ENCODE data around the gene CST9. TPM values are rescaled to one million over a fixed set of nuclear protein-coding genes. Genes with fewer than 3 reads are reported as not detected.
"Not testable (repeated sequence)": the region's sequence is repeated elsewhere in the genome, so short reads cannot be mapped to it uniquely, and the experiment has no call there.

The CST9 gene
- total and polyA plus RNA-seq, 2 donors (not counting 3 experiments of a cell fraction or from before 2014, with no cell fraction given) = not detected

- no peak for TF ChIP-seq GATA2 (IDR thresholded peaks at IDR 0.05; ENCODE audit: insufficient read depth, insufficient read length, low read depth, low read length)
- TF ChIP-seq POLR2A (IDR thresholded peaks at IDR 0.05; ENCODE audit: low read depth, low read length) = no peak
- no peak for TF ChIP-seq EZH2 (IDR thresholded peaks at IDR 0.05; ENCODE audit: borderline replicate concordance, low read depth, low read length, severe bottlenecking)
- no peak for TF ChIP-seq MYC (IDR thresholded peaks at IDR 0.05; ENCODE audit: low read depth, low read length)
- TF ChIP-seq CTCF (IDR thresholded peaks at IDR 0.05; ENCODE audit: extremely low read depth in 1 of 2, insufficient read depth in 1 of 2, low read depth in 1 of 2, low read length in 2 of 2) = no peak
- TF ChIP-seq MAX (IDR thresholded peaks at IDR 0.05; ENCODE audit: insufficient read depth, insufficient read length) = no peak
- intact Hi-C loops (cut with micrococcal nuclease) (loop anchor here (2.0 to 5.0 kb wide), 3 partner anchors 14 to 274 kb away; partner anchors contain the start of gene GZF1), dilution Hi-C loops (cut with MboI; ENCODE audit: extremely low pct_ligation_motif_present, low sequenced_read_pairs) (no loop called here)
- Histone ChIP-seq H3K79me2 (ENCODE audit: control insufficient read depth, insufficient read depth, low read length) (peaks cover 30% of the 10 kb centered on the region), H3K9me1 (replicated peaks; ENCODE audit: control insufficient read depth, extremely low read depth, insufficient read depth, low read length) (no peaks in the 10 kb centered on the region), H4K20me1 (replicated peaks; ENCODE audit: control insufficient read depth, extremely low read depth, insufficient read depth, low read length) (no peaks in the 10 kb centered on the region), H3K4me2 (ENCODE audit: insufficient read depth, low read length) (peak overlapping the region; percentile 69), H3K9me3 (replicated peaks; ENCODE audit: control insufficient read depth, insufficient read depth, low read length) (no peaks in the 10 kb centered on the region), H3K36me3 (ENCODE audit: control insufficient read depth in 2 of 2, extremely low read depth in 1 of 2, insufficient read depth in 2 of 2, low read length in 2 of 2) (peaks cover 0 to 15% of the 10 kb centered on the region in 2 experiments), H3K27ac (ENCODE audit: insufficient read depth, low read depth, low read length) (peak overlapping the region; percentile 92), H3K27me3 (ENCODE audit: control insufficient read depth in 2 of 2, insufficient read depth in 2 of 2, low read length in 2 of 2) (no peaks in the 10 kb centered on the region), H3K4me1 (ENCODE audit: control insufficient read depth, extremely low read depth, insufficient read depth, low read length) (peaks cover 12% of the 10 kb centered on the region), H3K4me3 (replicated peaks in 1 of 3; ENCODE audit: insufficient read depth in 1 of 3, low read depth in 1 of 3, low read length in 3 of 3) (peak overlapping the region; percentile 42 to 83 (median 69)), H3K9ac (replicated peaks; ENCODE audit: extremely low read depth, insufficient read depth, low read length) (no peak overlapping the region), H2AFZ (ENCODE audit: low read depth, low read length) (no peak overlapping the region)
- TSS peak; percentile 49 for BruUV-seq (replicated peaks)
- FAIRE-seq = no peak
- POLR2A ChIA-PET = interaction anchor here (0.9 to 1.5 kb wide), 2 partner anchors 8 to 14 kb away, joined by 5 read pairs; no protein-coding TSS in a partner anchor
- DNase-seq (ENCODE audit: low read depth, low spot score) = no peak
- CTCF ChIA-PET = interaction anchor here (0.9 to 2.1 kb wide), 6 partner anchors 8 to 32 kb away, joined by 3 to 11 read pairs (median 5); partner anchors contain the start of gene CST9
Observed at GRCh38 chr20:23636182-23636907, 30.6 kb upstream of the CST9 start.

- H3K9me3 ChIP-seq (replicated peaks; ENCODE audit: control insufficient read depth, insufficient read depth, low read length); H3K9ac ChIP-seq (replicated peaks; ENCODE audit: extremely low read depth, insufficient read depth, low read length); H2AFZ ChIP-seq (ENCODE audit: low read depth, low read length); BruUV-seq (replicated peaks); dilution Hi-C loops (cut with MboI; ENCODE audit: extremely low pct_ligation_motif_present, low sequenced_read_pairs); H3K27me3 ChIP-seq (ENCODE audit: control insufficient read depth in 2 of 2, insufficient read depth in 2 of 2, low read length in 2 of 2); H3K4me2 ChIP-seq (ENCODE audit: insufficient read depth, low read length); POLR2A ChIA-PET; DNase-seq (ENCODE audit: low read depth, low spot score); CTCF ChIA-PET; H4K20me1 ChIP-seq (replicated peaks; ENCODE audit: control insufficient read depth, extremely low read depth, insufficient read depth, low read length); H3K4me3 ChIP-seq (replicated peaks in 1 of 3; ENCODE audit: insufficient read depth in 1 of 3, low read depth in 1 of 3, low read length in 3 of 3); H3K27ac ChIP-seq (ENCODE audit: insufficient read depth, low read depth, low read length); H3K9me1 ChIP-seq (replicated peaks; ENCODE audit: control insufficient read depth, extremely low read depth, insufficient read depth, low read length); FAIRE-seq: not testable (repeated sequence)
- Histone ChIP-seq H3K4me1 (ENCODE audit: control insufficient read depth, extremely low read depth, insufficient read depth, low read length) (peaks cover 12% of the 10 kb centered on the region), H3K36me3 (ENCODE audit: control insufficient read depth in 2 of 2, extremely low read depth in 1 of 2, insufficient read depth in 2 of 2, low read length in 2 of 2) (peaks cover 0 to 15% of the 10 kb centered on the region in 2 experiments), H3K79me2 (ENCODE audit: control insufficient read depth, insufficient read depth, low read length) (peaks cover 30% of the 10 kb centered on the region)
- intact Hi-C loops (cut with micrococcal nuclease) = loop anchor here (2.0 to 5.0 kb wide), 3 partner anchors 13 to 273 kb away; partner anchors contain the start of gene GZF1
Observed at GRCh38 chr20:23635768-23636090, 30.0 kb upstream of the CST9 start.

All from endothelial cell of umbilical vein (primary cell).